Esophagus (tissue), 2 donors: ENCODE results near the gene TINAG. TPM values are rescaled to one million over a fixed set of nuclear protein-coding genes. Genes with fewer than 3 reads are reported as not detected.

Experiments used
- polyA plus RNA-seq, 2 donors: library from polyadenylated mRNA; stranded (reverse); fragments of 200-250 nt; gene quantifications; one replicate each; pipeline ENCODE4 v1.2.3, GENCODE V29; 2013
- donor health status: healthy with polysubstance abuse.
- donor health status: Bipolar disorder and iron deficiency.

Gene TINAG
- polyA plus RNA-seq, 2 donors = not detected

Other genes with a start within 250 kb of the TINAG start
- 1 to 10 TPM; 4.1 to 4.7 TPM for gene MLIP, start 197.0 kb upstream of the TINAG start, polyA plus RNA-seq